K562 (cell line): ENCODE measurements around the gene PRM3. TPM values are rescaled to one million over a fixed set of nuclear protein-coding genes. Genes with fewer than 3 reads are reported as not detected.

Source experiments
- ARHGAP35 ChIP-seq: fragments of 450-650 bp; IDR thresholded peaks from 2 replicates; pipeline ENCODE4 v1.6.1; 2018; ENCODE audit not compliant: partially characterized antibody
- ARNT ChIP-seq, 2 experiments: fragments of 450-650 bp; IDR thresholded peaks; 2 replicates each; pipeline ENCODE4 v1.6.1; 2016; ENCODE audit warnings: mild to moderate bottlenecking in 1 of 2
- FIP1L1 ChIP-seq: fragments of 200-400 bp; formaldehyde crosslinking; IDR thresholded peaks from 2 replicates; pipeline ENCODE4 v1.6.1; 2018; ENCODE audit warnings: mild to moderate bottlenecking, low read depth, low read length; ENCODE audit not compliant: poor library complexity, severe bottlenecking
- GATAD2B ChIP-seq: fragments of 450-650 bp; IDR thresholded peaks from 2 replicates; pipeline ENCODE4 v1.6.1; 2017; ENCODE audit warnings: mild to moderate bottlenecking, borderline replicate concordance
- HDAC6 ChIP-seq: IDR thresholded peaks from 2 replicates; pipeline ENCODE4 v1.6.1; 2012; ENCODE audit warnings: low read depth, mild to moderate bottlenecking, control low read depth, inconsistent platforms, low read length, moderate library complexity
- NFRKB ChIP-seq: fragments of 450-650 bp; IDR thresholded peaks from 2 replicates; pipeline ENCODE4 v1.6.1; 2016; ENCODE audit warnings: low read depth
- PHF21A ChIP-seq: fragments of 450-650 bp; IDR thresholded peaks from 2 replicates; pipeline ENCODE4 v1.6.1; 2017; ENCODE audit warnings: low read depth, borderline replicate concordance
- PRDM10 ChIP-seq: fragments of 450-650 bp; IDR thresholded peaks from 2 replicates; pipeline ENCODE4 v1.6.1; 2018; ENCODE audit not compliant: partially characterized antibody
- ZNF212 ChIP-seq: fragments of 450-650 bp; formaldehyde crosslinking; IDR thresholded peaks from 2 replicates; pipeline ENCODE4 v1.4.0; 2020; ENCODE audit warnings: mild to moderate bottlenecking
- ZNF311 ChIP-seq: fragments of 250-450 bp; sonication (Bioruptor Pico); IDR thresholded peaks from 2 replicates; pipeline ENCODE4 v1.4.0; 2020; ENCODE audit warnings: mild to moderate bottlenecking, moderate library complexity
- ZNF318 ChIP-seq, 2 experiments: fragments of 450-650 bp; IDR thresholded peaks; 2 replicates each; pipeline ENCODE4 v1.6.1; 2016; ENCODE audit warnings: mild to moderate bottlenecking in 2 of 2, borderline replicate concordance in 1 of 2, low read depth in 1 of 2, moderate library complexity in 1 of 2
- polyA plus RNA-seq, 8 experiments: library from polyadenylated mRNA; depleted of rRNA in 4 of 8; stranded (reverse) in 5 of 8; unstranded in 3 of 8; fragments of >200 nt; fragmentation: Nextera tagmentation in 2 of 8; fragmentation: Illumina TruSeq in 1 of 8; extraction: Ambion mirVana in 2 of 8; extraction: Trizol in 1 of 8; gene quantifications; 2 replicates each; pipeline versions ENCODE4 v1.2.1 to v1.2.3, GENCODE V29; 2011 to 2014; ENCODE audit warnings: inconsistent platforms in 1 of 8, missing spikeins in 1 of 8
- total RNA-seq, 7 experiments: library from RNA; depleted of rRNA in 6 of 7; stranded (reverse); fragments of >200 nt in 6 of 7; fragmentation: Illumina TruSeq in 2 of 7; extraction: Trizol in 2 of 7; gene quantifications; 2 replicates each; pipeline versions ENCODE4 v1.2.1 to v1.2.3, GENCODE V29; 2011 to 2021; ENCODE audit warnings: low replicate concordance in 1 of 7
- TF ChIP-seq, protein P1 (sequence below): fragments of 450-650 bp; formaldehyde crosslinking; IDR thresholded peaks from 2 replicates; pipeline ENCODE4 v1.4.0; 2020; ENCODE audit warnings: mild to moderate bottlenecking, moderate library complexity

Gene PRM3
- total and polyA plus RNA-seq, 9 of the 15 experiments (the other 6 are each of a cell fraction or from before 2014, with no cell fraction given) = not detected

- TF ChIP-seq ZNF212 (CRISPR knock-in tag) = no peak
- no peak for TF ChIP-seq ARNT (IDR thresholded peaks at IDR 0.05)
- TF ChIP-seq HDAC6 = no peak
- TF ChIP-seq FIP1L1 = no peak
- TF ChIP-seq PRDM10 = no peak
- TF ChIP-seq ZNF311 (CRISPR knock-in tag) = no peak
- TF ChIP-seq PHF21A = no peak
- TF ChIP-seq NFRKB = no peak
- TF ChIP-seq GATAD2B = no peak
- peak in 1 of 2 experiments; percentile 73; a peak in 2 of 4 replicates for TF ChIP-seq ZNF318 (IDR thresholded peaks at IDR 0.05; ENCODE audit: borderline replicate concordance in 1 of 2, low read depth in 1 of 2)
- TF ChIP-seq ARHGAP35 = no peak
- TF ChIP-seq, protein P1, sequence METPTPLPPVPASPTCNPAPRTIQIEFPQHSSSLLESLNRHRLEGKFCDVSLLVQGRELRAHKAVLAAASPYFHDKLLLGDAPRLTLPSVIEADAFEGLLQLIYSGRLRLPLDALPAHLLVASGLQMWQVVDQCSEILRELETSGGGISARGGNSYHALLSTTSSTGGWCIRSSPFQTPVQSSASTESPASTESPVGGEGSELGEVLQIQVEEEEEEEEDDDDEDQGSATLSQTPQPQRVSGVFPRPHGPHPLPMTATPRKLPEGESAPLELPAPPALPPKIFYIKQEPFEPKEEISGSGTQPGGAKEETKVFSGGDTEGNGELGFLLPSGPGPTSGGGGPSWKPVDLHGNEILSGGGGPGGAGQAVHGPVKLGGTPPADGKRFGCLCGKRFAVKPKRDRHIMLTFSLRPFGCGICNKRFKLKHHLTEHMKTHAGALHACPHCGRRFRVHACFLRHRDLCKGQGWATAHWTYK (CRISPR knock-in tag) = 0 out of 2 replicates have a peak, but pooled peaks have one; percentile 33
Observed at GRCh38 chr16:11312718-11313492, 39.5 kb upstream of the PRM3 start (continued).
